ENCODE data around the gene HHIP.

DNA sequence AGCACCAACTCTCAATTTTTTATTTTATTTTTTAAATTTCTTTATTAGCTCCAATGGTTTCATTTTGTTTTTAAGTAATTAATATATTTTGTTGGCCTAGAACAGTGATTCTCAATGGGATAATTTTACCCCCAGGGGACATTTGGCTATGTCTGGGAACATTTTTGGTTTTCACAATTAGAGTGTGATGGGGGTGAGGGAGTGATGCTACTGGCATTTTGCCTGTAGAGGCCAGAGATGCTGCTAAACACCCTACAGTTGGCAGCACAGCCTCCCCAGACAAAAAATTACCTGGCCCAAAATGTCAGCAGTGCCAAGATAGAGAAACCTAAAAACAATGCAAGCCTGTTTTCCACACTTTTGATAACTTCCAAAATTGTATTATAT lies 64.6 kb downstream of the HHIP start:
- TF ChIP-seq TARDBP (IDR thresholded peaks at IDR 0.05): no peak
- no peak for TF ChIP-seq ELF4 (IDR thresholded peaks at IDR 0.05)
- TF ChIP-seq FOXM1 (IDR thresholded peaks at IDR 0.05; ENCODE audit: borderline replicate concordance): no peak
- no peak for TF ChIP-seq SP1 (IDR thresholded peaks at IDR 0.05)
- TF ChIP-seq FOXK2 (IDR thresholded peaks at IDR 0.05): no peak
- no peak for TF ChIP-seq BHLHE40 (IDR thresholded peaks at IDR 0.05; ENCODE audit: borderline replicate concordance)
- TF ChIP-seq SUZ12 (IDR thresholded peaks at IDR 0.05): no peak
